ENCODE measurements around the gene PIM2. TPM values are rescaled to one million over a fixed set of nuclear protein-coding genes. Genes with fewer than 3 reads are reported as not detected.
"Not testable (repeated sequence)": the region's sequence is repeated elsewhere in the genome, so short reads cannot be mapped to it uniquely, and the experiment has no call there.

PIM2 gene
- total RNA-seq, 1 donor from 2014 or later, result 16.5 TPM

DNA sequence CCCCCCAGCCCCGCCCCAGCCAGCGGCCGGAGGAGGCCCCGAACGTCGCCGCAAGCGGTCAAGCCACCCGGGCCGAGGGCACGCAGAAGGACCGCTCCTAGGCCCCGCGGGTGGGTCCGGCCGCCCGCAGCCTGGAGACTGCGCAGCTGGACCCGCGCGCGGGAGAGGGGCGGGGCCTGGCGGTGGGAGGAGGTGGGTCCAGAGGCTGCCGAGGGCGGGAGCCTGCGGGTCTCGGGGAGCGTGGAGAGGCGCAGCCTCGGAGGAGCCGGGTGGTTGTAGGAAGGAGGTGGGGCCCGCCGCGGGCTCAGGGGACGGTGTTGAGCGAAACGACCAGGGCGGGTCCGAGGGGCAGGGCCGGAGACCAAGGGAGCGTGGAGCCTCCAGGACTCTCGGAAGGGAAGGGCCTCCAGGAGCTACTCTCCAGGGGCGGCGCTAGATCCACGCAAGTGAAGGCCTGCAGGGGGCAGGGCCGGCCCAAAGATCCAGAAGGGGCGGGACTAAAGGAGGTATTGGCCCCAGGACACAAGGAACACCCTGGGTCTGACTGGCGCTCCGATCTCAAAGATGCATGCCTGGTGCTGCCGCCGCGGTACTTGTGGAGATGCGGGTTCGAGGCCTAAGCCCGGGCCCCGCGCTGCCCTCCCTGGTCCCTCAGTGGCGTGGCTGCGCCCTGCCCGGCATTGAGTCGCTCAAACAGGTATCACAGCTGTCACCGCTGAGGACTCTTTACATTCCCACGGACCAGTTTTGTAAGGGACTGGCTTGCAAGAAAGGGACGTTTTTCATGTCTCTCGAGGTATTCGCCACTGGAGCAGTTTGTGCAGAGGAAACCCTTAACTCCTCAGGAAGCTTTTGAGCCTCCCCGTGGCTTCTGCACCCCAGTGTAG is 27.2 kb downstream of the PIM2 start:
- Mint-ChIP-seq H3K4me3 (ENCODE audit: unreplicated experiment) (peak overlapping the region; percentile 73), H3K27me3 (ENCODE audit: unreplicated experiment) (peaks cover 3% of the 10 kb centered on the region), H3K27ac (ENCODE audit: unreplicated experiment) (no peak overlapping the region), H3K36me3 (ENCODE audit: unreplicated experiment) (no peaks in the 10 kb centered on the region), H3K4me1 (ENCODE audit: low read depth, unreplicated experiment) (peaks cover 8% of the 10 kb centered on the region), H3K9me3 (ENCODE audit: unreplicated experiment) (peaks cover 5% of the 10 kb centered on the region)
- peak; percentile 83 for DNase-seq
- TF ChIP-seq, protein P1, sequence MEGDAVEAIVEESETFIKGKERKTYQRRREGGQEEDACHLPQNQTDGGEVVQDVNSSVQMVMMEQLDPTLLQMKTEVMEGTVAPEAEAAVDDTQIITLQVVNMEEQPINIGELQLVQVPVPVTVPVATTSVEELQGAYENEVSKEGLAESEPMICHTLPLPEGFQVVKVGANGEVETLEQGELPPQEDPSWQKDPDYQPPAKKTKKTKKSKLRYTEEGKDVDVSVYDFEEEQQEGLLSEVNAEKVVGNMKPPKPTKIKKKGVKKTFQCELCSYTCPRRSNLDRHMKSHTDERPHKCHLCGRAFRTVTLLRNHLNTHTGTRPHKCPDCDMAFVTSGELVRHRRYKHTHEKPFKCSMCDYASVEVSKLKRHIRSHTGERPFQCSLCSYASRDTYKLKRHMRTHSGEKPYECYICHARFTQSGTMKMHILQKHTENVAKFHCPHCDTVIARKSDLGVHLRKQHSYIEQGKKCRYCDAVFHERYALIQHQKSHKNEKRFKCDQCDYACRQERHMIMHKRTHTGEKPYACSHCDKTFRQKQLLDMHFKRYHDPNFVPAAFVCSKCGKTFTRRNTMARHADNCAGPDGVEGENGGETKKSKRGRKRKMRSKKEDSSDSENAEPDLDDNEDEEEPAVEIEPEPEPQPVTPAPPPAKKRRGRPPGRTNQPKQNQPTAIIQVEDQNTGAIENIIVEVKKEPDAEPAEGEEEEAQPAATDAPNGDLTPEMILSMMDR (IDR thresholded peaks at IDR 0.05; ENCODE audit: partially characterized antibody, unreplicated experiment), result peak; percentile 32

- peaks cover 5% of the 10 kb centered on the region for H3K9me3 Mint-ChIP-seq (ENCODE audit: unreplicated experiment)
- H3K4me1 Mint-ChIP-seq (ENCODE audit: low read depth, unreplicated experiment), result peaks cover 4% of the 10 kb centered on the region
- TF ChIP-seq, protein P1 (IDR thresholded peaks at IDR 0.05; ENCODE audit: partially characterized antibody, unreplicated experiment), result no peak
- H3K4me3 Mint-ChIP-seq (ENCODE audit: unreplicated experiment), result peak overlapping the region; percentile 89
- peak overlapping the region; percentile 87 for H3K27ac Mint-ChIP-seq (ENCODE audit: unreplicated experiment)
- H3K27me3 Mint-ChIP-seq (ENCODE audit: unreplicated experiment), result peaks cover 3% of the 10 kb centered on the region
- H3K36me3 Mint-ChIP-seq (ENCODE audit: unreplicated experiment), result no peaks in the 10 kb centered on the region
- DNase-seq, result peak; percentile 19
Measured at GRCh38 chrX:48890934-48891401, 27.9 kb downstream of the PIM2 start.

DNA sequence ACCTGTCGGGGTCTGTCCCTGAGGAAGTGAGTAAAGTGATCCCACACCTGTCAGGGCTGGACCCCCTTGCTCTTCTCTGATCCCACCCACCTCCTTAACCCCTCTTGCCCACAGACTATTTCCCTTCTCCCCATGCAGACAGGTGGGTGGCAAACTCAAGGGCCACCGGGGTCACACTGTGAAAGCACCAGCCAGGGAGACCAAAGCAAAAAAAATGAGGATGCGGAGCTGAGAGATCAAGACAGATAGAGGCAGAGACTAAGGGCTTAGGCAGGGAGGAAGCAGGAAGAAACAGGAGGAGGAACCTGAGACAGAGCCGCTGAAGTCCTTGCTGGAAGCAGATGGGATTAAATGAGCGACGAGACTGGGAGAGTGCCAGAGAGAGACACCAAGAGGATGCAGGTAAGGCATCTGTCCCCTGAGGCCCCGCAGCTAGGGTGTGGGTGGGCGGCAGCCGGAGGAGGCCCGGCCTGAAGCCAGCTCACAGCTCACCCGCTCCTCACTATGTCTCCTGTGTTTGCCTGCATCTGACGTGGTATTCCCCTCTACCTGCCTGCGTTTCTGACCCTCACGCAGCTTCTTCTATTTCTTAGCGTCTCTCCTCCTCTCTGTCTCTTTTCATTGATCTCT is 28.4 kb downstream of the PIM2 start:
- Mint-ChIP-seq H3K4me3 (ENCODE audit: unreplicated experiment) (peak overlapping the region; percentile 89), H3K27ac (ENCODE audit: unreplicated experiment) (peak overlapping the region; percentile 87), H3K4me1 (ENCODE audit: low read depth, unreplicated experiment) (peaks cover 4% of the 10 kb centered on the region), H3K9me3 (ENCODE audit: unreplicated experiment) (peaks cover 5% of the 10 kb centered on the region), H3K36me3 (ENCODE audit: unreplicated experiment) (no peaks in the 10 kb centered on the region), H3K27me3 (ENCODE audit: unreplicated experiment) (peaks cover 3% of the 10 kb centered on the region)
- DNase-seq, result no peak
- TF ChIP-seq, protein P1 (IDR thresholded peaks at IDR 0.05; ENCODE audit: partially characterized antibody, unreplicated experiment), result no peak

DNA sequence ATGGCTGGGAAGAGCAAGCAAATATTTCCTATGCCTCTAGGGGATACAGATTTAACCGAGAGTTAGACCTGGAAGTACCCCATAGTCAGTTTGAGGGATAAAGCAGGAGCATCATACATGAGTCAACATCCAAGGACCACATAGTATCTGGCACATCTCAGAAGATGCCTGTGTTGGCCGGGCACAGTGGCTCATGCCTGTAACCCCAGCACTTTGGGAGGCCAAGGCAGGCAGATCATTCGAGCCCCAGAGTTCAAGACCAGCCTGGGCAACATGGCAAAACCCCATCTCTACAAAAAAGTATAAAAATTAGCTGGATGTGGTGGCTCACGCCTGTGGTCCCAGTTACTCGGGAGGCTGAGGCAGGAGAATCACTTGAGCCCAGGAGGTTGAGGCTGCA is 32.2 kb downstream of the PIM2 start:
- not testable (repeated sequence) for H3K4me1 Mint-ChIP-seq (ENCODE audit: low read depth, unreplicated experiment); H3K27ac Mint-ChIP-seq (ENCODE audit: unreplicated experiment); H3K36me3 Mint-ChIP-seq (ENCODE audit: unreplicated experiment); H3K9me3 Mint-ChIP-seq (ENCODE audit: unreplicated experiment); DNase-seq; H3K4me3 Mint-ChIP-seq (ENCODE audit: unreplicated experiment); H3K27me3 Mint-ChIP-seq (ENCODE audit: unreplicated experiment)

GRCh38 chrX:48883729-48884128 is 35.1 kb downstream of the PIM2 start:
- TF ChIP-seq, protein P1 (IDR thresholded peaks at IDR 0.05; ENCODE audit: partially characterized antibody, unreplicated experiment), result no peak
- no peaks in the 10 kb centered on the region for H3K4me1 Mint-ChIP-seq (ENCODE audit: low read depth, unreplicated experiment)
- H3K9me3 Mint-ChIP-seq (ENCODE audit: unreplicated experiment), result no peaks in the 10 kb centered on the region
- no peak overlapping the region for H3K4me3 Mint-ChIP-seq (ENCODE audit: unreplicated experiment)
- no peak overlapping the region for H3K27ac Mint-ChIP-seq (ENCODE audit: unreplicated experiment)
- no peaks in the 10 kb centered on the region for H3K27me3 Mint-ChIP-seq (ENCODE audit: unreplicated experiment)
- DNase-seq, result no peak
- no peaks in the 10 kb centered on the region for H3K36me3 Mint-ChIP-seq (ENCODE audit: unreplicated experiment)

- H3K27me3 Mint-ChIP-seq (ENCODE audit: unreplicated experiment); H3K4me1 Mint-ChIP-seq (ENCODE audit: low read depth, unreplicated experiment); DNase-seq; H3K4me3 Mint-ChIP-seq (ENCODE audit: unreplicated experiment); H3K36me3 Mint-ChIP-seq (ENCODE audit: unreplicated experiment); H3K9me3 Mint-ChIP-seq (ENCODE audit: unreplicated experiment); H3K27ac Mint-ChIP-seq (ENCODE audit: unreplicated experiment): not testable (repeated sequence)
Measured at GRCh38 chrX:48876944-48877343, 41.9 kb downstream of the PIM2 start.

GRCh38 chrX:48872017-48872416 is 46.8 kb downstream of the PIM2 start:
- not testable (repeated sequence) for H3K27ac Mint-ChIP-seq (ENCODE audit: unreplicated experiment); H3K27me3 Mint-ChIP-seq (ENCODE audit: unreplicated experiment); H3K4me1 Mint-ChIP-seq (ENCODE audit: low read depth, unreplicated experiment); H3K9me3 Mint-ChIP-seq (ENCODE audit: unreplicated experiment); H3K4me3 Mint-ChIP-seq (ENCODE audit: unreplicated experiment); DNase-seq; H3K36me3 Mint-ChIP-seq (ENCODE audit: unreplicated experiment)
